Type B pancreatic cell (in vitro differentiated cells): ENCODE measurements around the gene EDA. TPM values are rescaled to one million over a fixed set of nuclear protein-coding genes. Genes with fewer than 3 reads are reported as not detected.

Source experiments
- DNase-seq: peaks from one replicate; pipeline ENCODE4 v3.0.0; 2021; ENCODE audit warnings: mixed read lengths; ENCODE audit not compliant: unreplicated experiment; ENCODE audit errors: extremely low spot score
- H3K27ac Mint-ChIP-seq: 2 replicates; pipeline ENCODE4 v1.8.0; 2021; ENCODE audit warnings: mild to moderate bottlenecking, mixed read lengths
- H3K27me3 Mint-ChIP-seq: 2 replicates; pipeline ENCODE4 v1.8.0; 2021; ENCODE audit warnings: mixed read lengths
- H3K36me3 Mint-ChIP-seq: 2 replicates; pipeline ENCODE4 v1.8.0; 2021; ENCODE audit warnings: mixed read lengths
- H3K4me1 Mint-ChIP-seq: one replicate; pipeline ENCODE4 v1.8.0; 2021; ENCODE audit warnings: mixed read lengths; ENCODE audit not compliant: unreplicated experiment
- H3K4me3 Mint-ChIP-seq: 2 replicates; pipeline ENCODE4 v1.8.0; 2021; ENCODE audit warnings: mild to moderate bottlenecking, mixed read lengths
- H3K9me3 Mint-ChIP-seq: 2 replicates; pipeline ENCODE4 v1.8.0; 2021; ENCODE audit warnings: mixed read lengths
- CTCF ChIP-seq: fragments of 200-600 bp; sonication (generic); conservative IDR thresholded peaks from 2 replicates; pipeline ENCODE4 v1.5.0; 2021; ENCODE audit warnings: antibody characterized with exemption, mild to moderate bottlenecking
- microRNA-seq: library from miRNA; unstranded; fragments of <30 nt; microRNA quantifications from one replicate; pipeline ENCODE4, GENCODE V29; 2020
- total RNA-seq: library from RNA; stranded (reverse); gene quantifications from 2 replicates; pipeline ENCODE4 v1.2.1, GENCODE V29; 2021; ENCODE audit warnings: low replicate concordance

The EDA gene
- total RNA-seq, 1 donor from 2014 or later = 4.4 TPM

DNA sequence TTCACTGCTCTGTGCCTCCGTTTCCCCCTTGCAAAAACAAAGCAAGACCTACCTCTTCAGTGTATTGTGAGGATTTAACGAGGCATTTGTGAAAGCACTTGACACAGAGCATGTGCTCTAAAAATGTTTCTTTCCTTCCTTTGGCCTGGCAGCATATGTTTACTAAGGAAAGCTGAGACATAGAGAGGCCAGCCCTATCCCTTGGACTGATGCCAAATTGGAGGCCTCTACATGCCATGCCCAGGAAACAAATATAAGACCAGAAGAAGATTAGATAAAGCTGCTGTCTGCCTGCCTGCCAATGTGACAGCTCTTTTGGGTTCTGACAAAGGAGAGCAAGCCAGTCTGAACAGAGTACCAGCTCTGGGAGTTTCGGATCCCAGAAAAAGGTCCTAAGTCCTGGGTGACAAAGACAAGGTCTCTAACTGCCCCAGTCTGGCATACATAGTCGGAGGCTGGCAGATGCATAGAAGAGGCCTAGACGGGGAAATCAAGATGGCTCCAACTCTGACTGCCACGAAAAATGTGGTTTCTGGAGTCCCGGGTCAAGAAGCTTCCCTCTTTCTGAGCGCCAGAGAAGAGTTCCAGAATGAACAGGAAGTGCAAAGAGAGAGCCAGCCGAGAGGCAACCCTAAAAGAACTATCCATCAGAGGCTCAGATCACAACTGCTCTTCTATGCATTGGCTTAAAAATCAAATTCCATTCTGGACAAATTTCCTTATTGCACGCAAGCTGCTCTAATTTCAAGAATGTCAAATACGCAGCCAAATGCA is 472.1 kb downstream of the EDA start:
- H3K27ac Mint-ChIP-seq = no peak overlapping the region
- no peaks in the 10 kb centered on the region for H3K4me1 Mint-ChIP-seq
- no peak for TF ChIP-seq CTCF
- H3K9me3 Mint-ChIP-seq = no peaks in the 10 kb centered on the region
- no peak for DNase-seq
- H3K4me3 Mint-ChIP-seq = no peak overlapping the region
- no peaks in the 10 kb centered on the region for H3K36me3 Mint-ChIP-seq
- no peaks in the 10 kb centered on the region for H3K27me3 Mint-ChIP-seq

- H3K9me3 Mint-ChIP-seq = no peaks in the 10 kb centered on the region
- DNase-seq = no peak
- no peak for TF ChIP-seq CTCF
- H3K27ac Mint-ChIP-seq = no peak overlapping the region
- H3K36me3 Mint-ChIP-seq = no peaks in the 10 kb centered on the region
- H3K4me1 Mint-ChIP-seq = no peaks in the 10 kb centered on the region
- H3K27me3 Mint-ChIP-seq = no peaks in the 10 kb centered on the region
- no peak overlapping the region for H3K4me3 Mint-ChIP-seq
These were observed 472.8 kb downstream of the EDA start for GRCh38 chrX:70088751-70089150.

Small RNAs within 50 kb of the gene (microRNA-seq; reads per million reads assigned to microRNA genes)
- 6.3 reads per million, percentile 24 among the genes with 10 or more reads in this experiment for gene MIR676

Other genes starting within 250 kb of the EDA start
- 1.8 and 3.4 TPM in 2 replicates for gene NALF2, start 111.8 kb upstream of the EDA start, total RNA-seq